ENCODE measurements around the gene DZIP3. TPM values are rescaled to one million over a fixed set of nuclear protein-coding genes. Genes with fewer than 3 reads are reported as not detected.
"Not testable (repeated sequence)": the region's sequence is repeated elsewhere in the genome, so short reads cannot be mapped to it uniquely, and the experiment has no call there.

Gene DZIP3
- total RNA-seq, 1 donor from 2014 or later = 7.4 TPM

- H3K36me3 ChIP-seq = peaks cover 0 to 10% of the 10 kb centered on the region in 2 donors
- TF ChIP-seq, protein P1, sequence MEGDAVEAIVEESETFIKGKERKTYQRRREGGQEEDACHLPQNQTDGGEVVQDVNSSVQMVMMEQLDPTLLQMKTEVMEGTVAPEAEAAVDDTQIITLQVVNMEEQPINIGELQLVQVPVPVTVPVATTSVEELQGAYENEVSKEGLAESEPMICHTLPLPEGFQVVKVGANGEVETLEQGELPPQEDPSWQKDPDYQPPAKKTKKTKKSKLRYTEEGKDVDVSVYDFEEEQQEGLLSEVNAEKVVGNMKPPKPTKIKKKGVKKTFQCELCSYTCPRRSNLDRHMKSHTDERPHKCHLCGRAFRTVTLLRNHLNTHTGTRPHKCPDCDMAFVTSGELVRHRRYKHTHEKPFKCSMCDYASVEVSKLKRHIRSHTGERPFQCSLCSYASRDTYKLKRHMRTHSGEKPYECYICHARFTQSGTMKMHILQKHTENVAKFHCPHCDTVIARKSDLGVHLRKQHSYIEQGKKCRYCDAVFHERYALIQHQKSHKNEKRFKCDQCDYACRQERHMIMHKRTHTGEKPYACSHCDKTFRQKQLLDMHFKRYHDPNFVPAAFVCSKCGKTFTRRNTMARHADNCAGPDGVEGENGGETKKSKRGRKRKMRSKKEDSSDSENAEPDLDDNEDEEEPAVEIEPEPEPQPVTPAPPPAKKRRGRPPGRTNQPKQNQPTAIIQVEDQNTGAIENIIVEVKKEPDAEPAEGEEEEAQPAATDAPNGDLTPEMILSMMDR (IDR thresholded peaks at IDR 0.05) = no peak
- TF ChIP-seq POLR2AphosphoS5 (IDR thresholded peaks at IDR 0.05; ENCODE audit: insufficient read depth in 1 of 2, low read depth in 1 of 2) (no peak), POLR2A (IDR thresholded peaks at IDR 0.05) (no peak)
- intact Hi-C loops (cut with DNase I) = no loop called here
Observed at GRCh38 chr3:108673988-108674661, 84.6 kb downstream of the DZIP3 start.

DNA sequence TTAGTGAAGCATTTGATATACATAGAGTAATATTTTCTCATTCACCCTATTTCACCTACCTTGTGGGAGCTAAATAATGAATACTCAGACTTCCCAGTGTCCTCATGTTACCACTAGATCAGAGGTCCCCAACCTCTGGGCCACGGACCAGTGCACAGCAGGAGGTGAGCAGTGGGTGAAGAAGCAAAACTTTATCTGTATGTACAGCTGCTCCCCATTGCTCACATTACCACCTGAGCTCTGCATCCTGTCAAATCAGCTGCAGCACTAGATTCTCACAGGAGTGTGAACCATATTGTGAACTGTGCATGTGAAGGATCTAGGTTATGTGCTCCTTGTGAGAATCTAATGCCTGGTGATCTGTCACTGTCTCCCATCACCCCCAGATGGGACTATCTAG, 88.3 kb downstream of the DZIP3 start:
- Histone ChIP-seq H3K27me3 (no peaks in the 10 kb centered on the region), H3K9me3 (no peaks in the 10 kb centered on the region), H3K36me3 (no peaks in the 10 kb centered on the region), H3K4me3 (no peak overlapping the region), H3K27ac (no peak overlapping the region), H3K4me1 (no peaks in the 10 kb centered on the region)
- DNase-seq (ENCODE audit: extremely low spot score in 2 of 2) = no peak
- TF ChIP-seq POLR2A (IDR thresholded peaks at IDR 0.05) = no peak
- TF ChIP-seq, protein P1 (IDR thresholded peaks at IDR 0.05) = no peak
- no peak for TF ChIP-seq POLR2AphosphoS5 (IDR thresholded peaks at IDR 0.05; ENCODE audit: insufficient read depth in 1 of 2, low read depth in 1 of 2)
- intact Hi-C loops (cut with DNase I) = no loop called here

More at GRCh38 chr3:108673988-108674661, 84.6 kb downstream of the DZIP3 start:
- Histone ChIP-seq H3K4me3 (no peak overlapping the region), H3K27me3 (no peaks in the 10 kb centered on the region), H3K4me1 (no peaks in the 10 kb centered on the region), H3K27ac (no peak overlapping the region), H3K9me3 (no peaks in the 10 kb centered on the region)
- no peak for DNase-seq (ENCODE audit: extremely low spot score in 2 of 2)

DNA sequence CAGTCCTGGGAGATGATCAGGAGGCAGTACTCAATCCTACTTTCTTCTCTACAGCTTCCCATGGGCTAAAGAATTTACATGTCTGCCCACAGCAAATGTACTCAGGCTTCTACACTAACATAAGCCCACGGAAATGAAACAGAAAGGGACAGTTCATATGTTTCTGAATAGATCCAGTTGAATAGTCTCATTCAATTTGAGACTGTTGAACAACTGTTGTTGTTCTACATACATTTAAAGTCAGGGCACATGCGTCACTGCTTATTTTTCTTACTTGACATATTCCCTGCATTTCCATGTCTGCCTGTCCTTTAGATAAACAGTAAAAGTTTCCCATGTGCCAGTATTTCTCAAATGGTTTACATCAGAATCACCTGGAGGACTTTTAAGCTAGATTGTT, 102.8 kb downstream of the DZIP3 start:
- intact Hi-C loops (cut with DNase I); DNase-seq (ENCODE audit: extremely low spot score in 2 of 2); H3K9me3 ChIP-seq; H3K4me3 ChIP-seq; H3K27me3 ChIP-seq; H3K27ac ChIP-seq; H3K4me1 ChIP-seq: not testable (repeated sequence)
- peaks cover 0 to 12% of the 10 kb centered on the region in 2 donors for H3K36me3 ChIP-seq

DNA sequence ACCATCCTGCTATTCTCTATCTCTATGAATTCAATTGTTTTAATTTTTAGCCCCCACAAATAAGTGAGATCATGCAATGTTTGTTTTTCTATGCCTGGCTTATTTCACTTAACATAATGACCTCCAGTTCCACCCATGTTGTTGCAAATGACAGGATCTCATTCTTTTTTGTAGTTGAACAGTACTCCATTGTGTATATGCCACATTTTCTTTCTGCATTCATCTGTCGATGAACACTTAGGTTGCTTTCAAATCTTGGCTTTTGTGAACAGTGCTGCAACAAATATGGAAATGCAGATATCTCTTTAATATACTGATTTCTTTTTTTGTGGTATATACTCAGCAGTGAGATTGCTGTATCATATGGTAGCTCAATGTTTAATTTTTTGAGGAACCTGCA, 108.9 kb downstream of the DZIP3 start:
- TF ChIP-seq POLR2A (IDR thresholded peaks at IDR 0.05) (no peak), POLR2AphosphoS5 (IDR thresholded peaks at IDR 0.05; ENCODE audit: insufficient read depth in 1 of 2, low read depth in 1 of 2) (no peak)
- TF ChIP-seq, protein P1 (IDR thresholded peaks at IDR 0.05) = no peak
- H3K27ac ChIP-seq = no peak overlapping the region
- intact Hi-C loops (cut with DNase I) = no loop called here
- no peak overlapping the region for H3K4me3 ChIP-seq
- H3K27me3 ChIP-seq = no peaks in the 10 kb centered on the region
- H3K4me1 ChIP-seq = no peaks in the 10 kb centered on the region
- no peak for DNase-seq (ENCODE audit: extremely low spot score in 2 of 2)
- no peaks in the 10 kb centered on the region for H3K36me3 ChIP-seq
- no peaks in the 10 kb centered on the region for H3K9me3 ChIP-seq

- Histone ChIP-seq H3K4me1 (no peaks in the 10 kb centered on the region), H3K9me3 (peaks cover 3% of the 10 kb centered on the region), H3K36me3 (no peaks in the 10 kb centered on the region), H3K27me3 (no peaks in the 10 kb centered on the region), H3K27ac (no peak overlapping the region), H3K4me3 (no peak overlapping the region)
- no peak for TF ChIP-seq POLR2A (IDR thresholded peaks at IDR 0.05)
- intact Hi-C loops (cut with DNase I) = no loop called here
- DNase-seq (ENCODE audit: extremely low spot score in 2 of 2) = no peak
Observed at GRCh38 chr3:108705045-108705444, 115.5 kb downstream of the DZIP3 start.

GRCh38 chr3:108713009-108713516, 123.5 kb downstream of the DZIP3 start:
- H3K4me3 ChIP-seq = no peak overlapping the region
- H3K4me1 ChIP-seq = no peaks in the 10 kb centered on the region
- DNase-seq (ENCODE audit: extremely low spot score in 2 of 2) = no peak
- no peak overlapping the region for H3K27ac ChIP-seq
- H3K9me3 ChIP-seq = no peaks in the 10 kb centered on the region
- no peaks in the 10 kb centered on the region for H3K36me3 ChIP-seq
- TF ChIP-seq, protein P1 (IDR thresholded peaks at IDR 0.05) = no peak
- TF ChIP-seq POLR2A (IDR thresholded peaks at IDR 0.05) (no peak), POLR2AphosphoS5 (IDR thresholded peaks at IDR 0.05; ENCODE audit: insufficient read depth in 1 of 2, low read depth in 1 of 2) (no peak)
- H3K27me3 ChIP-seq = no peaks in the 10 kb centered on the region
- intact Hi-C loops (cut with DNase I) = no loop called here

Data from vagina (tissue), 2 donors.